Measurements from ENCODE around the gene INPP4B. TPM values are rescaled to one million over a fixed set of nuclear protein-coding genes. Genes with fewer than 3 reads are reported as not detected.

The INPP4B gene
- polyA plus RNA-seq, 1 of the 3 experiments (the other 2 are of a cell fraction) = 0.08 TPM

GRCh38 chr4:142473960-142474338 is 372.2 kb downstream of the INPP4B start:
- DNase-seq = no peak
- Histone ChIP-seq H3K9me3 (no peaks in the 10 kb centered on the region), H3K27me3 (ENCODE audit: insufficient read depth) (no peaks in the 10 kb centered on the region), H3K9me2 (no peaks in the 10 kb centered on the region; the same call in 1 of the 2 replicates), H3K9ac (no peak overlapping the region), H3K27ac (ENCODE audit: low read depth in 2 of 2, low read length in 1 of 2) (no peak overlapping the region), H3K4me3 (ENCODE audit: low read depth in 2 of 2, low read length in 1 of 2) (no peak overlapping the region), H2AFZ (ENCODE audit: low read depth) (no peak overlapping the region), H3K79me2 (ENCODE audit: insufficient read depth) (no peaks in the 10 kb centered on the region), H3K36me3 (replicated peaks in 1 of 2; ENCODE audit: control insufficient read depth in 1 of 2, insufficient read depth in 2 of 2, low read length in 1 of 2) (no peaks in the 10 kb centered on the region), H3K4me2 (no peak overlapping the region), H3K4me1 (ENCODE audit: control insufficient read depth in 1 of 2, insufficient read depth in 2 of 2, low read depth in 1 of 2, low read length in 1 of 2) (no peaks in the 10 kb centered on the region; a peak in 1 of 4 replicates), H4K20me1 (ENCODE audit: insufficient read depth) (no peaks in the 10 kb centered on the region), H3F3A (replicated peaks; ENCODE audit: insufficient read depth) (no peaks in the 10 kb centered on the region)
- TF ChIP-seq USF2 (IDR thresholded peaks at IDR 0.05; ENCODE audit: borderline replicate concordance, low read depth, low read length) = no peak
- no peak for TF ChIP-seq FOSL2 (IDR thresholded peaks at IDR 0.05; ENCODE audit: borderline replicate concordance, low read depth)
- no peak for TF ChIP-seq SMC3 (IDR thresholded peaks at IDR 0.05; ENCODE audit: low read depth, low read length)
- no peak for TF ChIP-seq SIN3A (IDR thresholded peaks at IDR 0.05; ENCODE audit: borderline replicate concordance, low read depth, low read length)
- no peak for TF ChIP-seq MXI1 (IDR thresholded peaks at IDR 0.05; ENCODE audit: low read depth, low read length)
- no peak for TF ChIP-seq RAD21 (IDR thresholded peaks at IDR 0.05; ENCODE audit: low read length)
- TF ChIP-seq REST (IDR thresholded peaks at IDR 0.05; ENCODE audit: low read depth, low read length) = no peak
- TF ChIP-seq ZBTB33 (IDR thresholded peaks at IDR 0.05; ENCODE audit: borderline replicate concordance, low read depth) = no peak
- TF ChIP-seq RFX5 (IDR thresholded peaks at IDR 0.05; ENCODE audit: low read length) = no peak
- no peak for TF ChIP-seq GATA2 (CRISPR knock-in tag; IDR thresholded peaks at IDR 0.05)
- TF ChIP-seq NRF1 (IDR thresholded peaks at IDR 0.05; ENCODE audit: low read depth, low read length) = no peak
- no peak for TF ChIP-seq PBX3 (IDR thresholded peaks at IDR 0.05)
- TF ChIP-seq RXRA (IDR thresholded peaks at IDR 0.05; ENCODE audit: borderline replicate concordance, low read depth) = no peak
- no peak for TF ChIP-seq TEAD4 (IDR thresholded peaks at IDR 0.05; ENCODE audit: borderline replicate concordance, insufficient read depth)
- no peak for TF ChIP-seq TCF12 (IDR thresholded peaks at IDR 0.05)
- TF ChIP-seq RCOR1 (IDR thresholded peaks at IDR 0.05; ENCODE audit: low read length) = no peak
- no peak for TF ChIP-seq EZH2phosphoT487 (IDR thresholded peaks at IDR 0.05; ENCODE audit: borderline replicate concordance, low read depth)
- no peak for TF ChIP-seq CTCF (IDR thresholded peaks at IDR 0.05)
- no peak for TF ChIP-seq FOXJ3 (CRISPR knock-in tag; IDR thresholded peaks at IDR 0.05)
- 70% methylated on average over 2 of the region's 4 CpGs for WGBS (ENCODE audit: low lambda C conversion rate)
- POLR2A ChIA-PET = no interaction called here
- CTCF ChIA-PET = interaction anchor here (0.7 to 1.0 kb wide), 2 partner anchors 11 to 60 kb away, joined by 3 read pairs; no protein-coding TSS in a partner anchor
